IPS-15b (cell line): ENCODE results near the gene DCN.

Source experiments
- H3K27me3 ChIP-seq: one replicate; pipeline ENCODE4 v1.6.1; 2013; ENCODE audit warnings: low read length; ENCODE audit not compliant: control insufficient read depth, insufficient read depth
- H3K36me3 ChIP-seq: one replicate; pipeline ENCODE4 v1.6.1; 2013; ENCODE audit warnings: low read length; ENCODE audit not compliant: control insufficient read depth, insufficient read depth
- H3K4me1 ChIP-seq: one replicate; pipeline ENCODE4 v1.6.1; 2013; ENCODE audit warnings: mild to moderate bottlenecking, low read length; ENCODE audit not compliant: control insufficient read depth, insufficient read depth
- H3K4me3 ChIP-seq: one replicate; pipeline ENCODE4 v1.5.1; 2013; ENCODE audit warnings: low read depth, low read length
- H3K9ac ChIP-seq: one replicate; pipeline ENCODE4 v1.6.1; 2013; ENCODE audit warnings: low read depth, mild to moderate bottlenecking, low read length
- H3K9me3 ChIP-seq: one replicate; pipeline ENCODE4 v1.6.1; 2013; ENCODE audit warnings: mild to moderate bottlenecking, low read length; ENCODE audit not compliant: control insufficient read depth, insufficient read depth

DCN gene

GRCh38 chr12:91094957-91095356 lies 87.7 kb downstream of the DCN start:
- Histone ChIP-seq H3K9ac (no peak overlapping the region), H3K27me3 (no peaks in the 10 kb centered on the region), H3K4me1 (no peaks in the 10 kb centered on the region), H3K36me3 (no peaks in the 10 kb centered on the region), H3K4me3 (no peak overlapping the region), H3K9me3 (no peaks in the 10 kb centered on the region)

- no peak overlapping the region for H3K4me3 ChIP-seq
- no peaks in the 10 kb centered on the region for H3K9me3 ChIP-seq
- H3K4me1 ChIP-seq, result no peaks in the 10 kb centered on the region
- H3K36me3 ChIP-seq, result no peaks in the 10 kb centered on the region
- H3K9ac ChIP-seq, result no peak overlapping the region
- H3K27me3 ChIP-seq, result no peaks in the 10 kb centered on the region
These were observed 88.5 kb downstream of the DCN start for GRCh38 chr12:91094032-91094662.

- no peaks in the 10 kb centered on the region for H3K9me3 ChIP-seq
- H3K4me1 ChIP-seq, result no peaks in the 10 kb centered on the region
- H3K4me3 ChIP-seq, result no peak overlapping the region
- H3K27me3 ChIP-seq, result no peaks in the 10 kb centered on the region
- no peaks in the 10 kb centered on the region for H3K36me3 ChIP-seq
- H3K9ac ChIP-seq, result no peak overlapping the region
These were observed 89.3 kb downstream of the DCN start for GRCh38 chr12:91093341-91093740.

- H3K27me3 ChIP-seq, result no peaks in the 10 kb centered on the region
- no peaks in the 10 kb centered on the region for H3K36me3 ChIP-seq
- H3K4me3 ChIP-seq, result no peak overlapping the region
- no peaks in the 10 kb centered on the region for H3K4me1 ChIP-seq
- H3K9me3 ChIP-seq, result no peaks in the 10 kb centered on the region
- no peak overlapping the region for H3K9ac ChIP-seq
These were observed 90.5 kb downstream of the DCN start for GRCh38 chr12:91091916-91092715.
